Karpas-422 (cell line): Measurements from ENCODE around the gene FAM210B. TPM values are rescaled to one million over a fixed set of nuclear protein-coding genes. Genes with fewer than 3 reads are reported as not detected.

Source experiments
- DNase-seq: peaks from one replicate; pipeline ENCODE4 v3.0.0-alpha.2; 2015
- H2AFZ ChIP-seq: fragments of 200-600 bp; sonication (generic); 2 replicates; pipeline ENCODE4 v1.6.1; 2014; ENCODE audit warnings: antibody characterized with exemption, low read length, mixed read lengths
- H3K27ac ChIP-seq: fragments of 200-600 bp; sonication (generic); 2 replicates; pipeline ENCODE4 v1.5.1; 2014; ENCODE audit warnings: mild to moderate bottlenecking, low read length, moderate library complexity
- H3K27me3 ChIP-seq: fragments of 200-600 bp; sonication (generic); 2 replicates; pipeline ENCODE4 v1.6.1; 2014; ENCODE audit warnings: low read length, mixed read lengths
- H3K36me3 ChIP-seq: fragments of 200-600 bp; sonication (generic); 2 replicates; pipeline ENCODE4 v1.6.1; 2014; ENCODE audit warnings: low read length, mixed read lengths; ENCODE audit not compliant: insufficient read depth
- H3K4me1 ChIP-seq: fragments of 200-600 bp; sonication (generic); 2 replicates; pipeline ENCODE4 v1.6.1; 2014; ENCODE audit warnings: mild to moderate bottlenecking, low read length, mixed read lengths
- H3K4me2 ChIP-seq: fragments of 200-600 bp; sonication (generic); 2 replicates; pipeline ENCODE4 v1.6.1; 2014; ENCODE audit warnings: low read length, low read depth, mild to moderate bottlenecking; ENCODE audit not compliant: poor library complexity, severe bottlenecking
- H3K4me3 ChIP-seq: fragments of 200-600 bp; sonication (generic); 2 replicates; pipeline ENCODE4 v1.5.1; 2014; ENCODE audit warnings: mild to moderate bottlenecking, antibody characterized with exemption, low read length, mixed read lengths
- H3K79me2 ChIP-seq: fragments of 200-600 bp; sonication (generic); 2 replicates; pipeline ENCODE4 v1.6.1; 2014; ENCODE audit warnings: mild to moderate bottlenecking, low read length, mixed read lengths
- H3K9ac ChIP-seq: fragments of 200-600 bp; sonication (generic); 2 replicates; pipeline ENCODE4 v1.6.0; 2014; ENCODE audit warnings: low read length
- H3K9me2 ChIP-seq: fragments of 200-600 bp; sonication (generic), shearing (Covaris generic); replicated peaks from 2 replicates; pipeline ENCODE4 v1.6.0; 2014; ENCODE audit warnings: mild to moderate bottlenecking, low read length, moderate library complexity; ENCODE audit not compliant: insufficient read depth
- H3K9me3 ChIP-seq: fragments of 300-700, 200-600 bp; sonication (generic); 2 replicates; pipeline ENCODE4 v1.6.1; 2014; ENCODE audit warnings: low read length, mixed read lengths
- H4K20me1 ChIP-seq: fragments of 200-600 bp; sonication (generic); 2 replicates; pipeline ENCODE4 v1.6.1; 2014; ENCODE audit warnings: mild to moderate bottlenecking, antibody characterized with exemption, low read length, low read depth; ENCODE audit not compliant: insufficient read depth
- total RNA-seq: library from RNA; depleted of rRNA; stranded (reverse); fragments of >200 nt; shearing (Covaris generic); gene quantifications from 2 replicates; pipeline ENCODE4 v1.2.3, GENCODE V29; 2014; ENCODE audit warnings: low replicate concordance

The FAM210B gene
- total RNA-seq, 1 experiment from 2014 or later: not detected

GRCh38 chr20:56352345-56353055 lies 6.3 kb upstream of the FAM210B start:
- Histone ChIP-seq H3K36me3 (no peaks in the 10 kb centered on the region), H3K4me1 (peaks cover 4% of the 10 kb centered on the region), H2AFZ (no peak overlapping the region), H3K27me3 (no peaks in the 10 kb centered on the region), H3K9ac (no peak overlapping the region), H4K20me1 (no peaks in the 10 kb centered on the region), H3K9me2 (no peaks in the 10 kb centered on the region), H3K4me3 (no peak overlapping the region), H3K9me3 (no peaks in the 10 kb centered on the region), H3K27ac (no peak overlapping the region), H3K4me2 (no peak overlapping the region), H3K79me2 (no peaks in the 10 kb centered on the region)
- no peak for DNase-seq

DNA sequence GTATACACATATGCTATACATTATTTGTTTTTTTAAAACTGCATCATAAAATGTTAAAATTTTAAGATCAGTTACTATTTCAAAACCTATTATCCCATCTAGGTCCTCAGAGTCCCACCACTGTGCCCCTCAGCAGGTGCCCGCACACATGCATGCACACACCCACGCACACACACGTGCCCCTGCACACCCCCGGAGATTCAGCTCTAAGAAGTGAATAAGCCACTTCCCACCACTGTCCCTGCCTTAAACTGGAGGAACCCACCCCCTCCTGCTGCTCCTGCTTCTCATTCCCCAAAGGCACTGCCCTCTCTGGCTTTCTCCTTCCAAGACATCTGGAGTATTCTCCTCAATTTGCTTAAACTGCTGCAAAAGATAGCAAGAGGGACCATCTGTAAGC lies 5.4 kb upstream of the FAM210B start:
- Histone ChIP-seq H4K20me1 (no peaks in the 10 kb centered on the region), H3K4me2 (no peak overlapping the region), H3K9me2 (no peaks in the 10 kb centered on the region), H3K4me3 (no peak overlapping the region), H3K27ac (no peak overlapping the region), H3K79me2 (no peaks in the 10 kb centered on the region), H3K9ac (no peak overlapping the region), H3K9me3 (no peaks in the 10 kb centered on the region), H3K4me1 (peaks cover 4% of the 10 kb centered on the region), H3K27me3 (no peaks in the 10 kb centered on the region), H2AFZ (no peak overlapping the region), H3K36me3 (no peaks in the 10 kb centered on the region)
- DNase-seq: no peak

- H3K4me3 ChIP-seq: no peak overlapping the region
- no peaks in the 10 kb centered on the region for H3K9me2 ChIP-seq
- no peak overlapping the region for H2AFZ ChIP-seq
- H3K4me1 ChIP-seq: peaks cover 4% of the 10 kb centered on the region
- H3K36me3 ChIP-seq: no peaks in the 10 kb centered on the region
- no peak overlapping the region for H3K27ac ChIP-seq
- no peak overlapping the region for H3K9ac ChIP-seq
- no peaks in the 10 kb centered on the region for H3K27me3 ChIP-seq
- H4K20me1 ChIP-seq: 0 out of 2 replicates have a peak, but pooled peaks cover 3% of the 10 kb centered on the region
- no peaks in the 10 kb centered on the region for H3K79me2 ChIP-seq
- no peak overlapping the region for H3K4me2 ChIP-seq
- DNase-seq: no peak
- H3K9me3 ChIP-seq: no peaks in the 10 kb centered on the region
Observed at GRCh38 chr20:56358070-56358469, 704 bp upstream of the FAM210B start.

DNA sequence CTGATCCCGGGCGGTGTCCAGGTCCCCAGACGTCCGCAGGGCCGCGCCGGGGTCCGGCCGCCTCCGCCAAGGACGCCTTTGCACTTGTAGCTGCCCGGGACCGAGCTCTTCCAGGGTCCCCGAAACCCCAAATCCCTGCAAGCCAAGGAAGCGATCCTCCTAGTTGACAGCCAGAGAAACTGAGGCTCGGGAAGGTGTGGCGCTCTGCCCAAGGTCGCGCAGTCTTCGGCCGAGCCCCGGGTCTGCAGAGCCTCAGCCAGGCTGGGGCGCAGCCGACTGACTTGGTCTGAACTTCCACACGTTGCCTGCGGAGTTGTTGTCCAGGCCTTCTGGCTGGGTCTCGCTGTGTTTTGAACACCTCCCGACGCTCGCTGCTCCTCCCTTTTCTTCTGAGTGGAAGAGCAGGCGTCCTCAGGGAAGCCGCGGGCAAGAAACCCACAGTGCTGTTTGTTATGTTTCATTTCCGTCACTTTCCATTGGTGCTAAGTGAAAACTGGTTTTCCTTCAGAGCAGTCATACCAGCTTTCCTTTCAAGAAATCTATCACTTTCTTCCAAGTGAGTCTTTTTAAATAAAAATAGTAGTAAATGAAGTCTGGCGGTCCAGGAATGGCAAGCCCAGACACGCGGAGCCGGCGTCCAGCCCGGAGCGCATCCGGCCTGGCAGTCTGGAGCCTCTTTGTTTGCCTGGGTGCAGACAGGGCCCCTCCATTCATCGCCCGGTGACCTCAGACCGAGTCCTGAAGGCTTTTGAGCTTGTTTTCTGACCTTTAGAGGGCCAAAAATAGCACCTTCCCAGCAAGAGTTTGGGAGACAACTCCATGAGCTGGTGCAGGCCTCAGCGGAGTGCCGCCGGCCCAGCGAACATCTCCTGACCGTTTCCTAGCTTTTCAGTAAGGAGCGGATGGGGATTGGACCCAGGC lies 698 bp downstream of the FAM210B start:
- no peak overlapping the region for H3K9ac ChIP-seq
- no peak overlapping the region for H3K4me3 ChIP-seq
- H3K27ac ChIP-seq: no peak overlapping the region
- H3K4me2 ChIP-seq: no peak overlapping the region
- H3K9me2 ChIP-seq: no peaks in the 10 kb centered on the region
- no peaks in the 10 kb centered on the region for H3K36me3 ChIP-seq
- no peaks in the 10 kb centered on the region for H3K27me3 ChIP-seq
- H2AFZ ChIP-seq: no peak overlapping the region
- H4K20me1 ChIP-seq: 0 out of 2 replicates have a peak, but pooled peaks cover 3% of the 10 kb centered on the region
- H3K4me1 ChIP-seq: no peaks in the 10 kb centered on the region
- no peak for DNase-seq
- no peaks in the 10 kb centered on the region for H3K79me2 ChIP-seq
- no peaks in the 10 kb centered on the region for H3K9me3 ChIP-seq

- Histone ChIP-seq H3K9ac (no peak overlapping the region), H3K36me3 (no peaks in the 10 kb centered on the region), H3K4me1 (no peaks in the 10 kb centered on the region), H3K27ac (no peak overlapping the region), H3K9me2 (no peaks in the 10 kb centered on the region), H3K27me3 (no peaks in the 10 kb centered on the region), H3K4me3 (no peak overlapping the region), H3K9me3 (no peaks in the 10 kb centered on the region), H3K79me2 (no peaks in the 10 kb centered on the region), H4K20me1 (0 out of 2 replicates have a peak, but pooled peaks cover 3% of the 10 kb centered on the region), H3K4me2 (no peak overlapping the region), H2AFZ (no peak overlapping the region)
- no peak for DNase-seq
Observed at GRCh38 chr20:56360133-56360907, 1.5 kb downstream of the FAM210B start.

GRCh38 chr20:56360908-56361205 lies 2.1 kb downstream of the FAM210B start:
- Histone ChIP-seq H3K79me2 (no peaks in the 10 kb centered on the region), H3K9me2 (no peaks in the 10 kb centered on the region), H3K27ac (no peak overlapping the region), H3K4me1 (no peaks in the 10 kb centered on the region), H3K36me3 (no peaks in the 10 kb centered on the region), H3K4me3 (no peak overlapping the region), H3K9me3 (no peaks in the 10 kb centered on the region), H2AFZ (no peak overlapping the region), H3K4me2 (no peak overlapping the region), H3K9ac (no peak overlapping the region), H3K27me3 (no peaks in the 10 kb centered on the region), H4K20me1 (0 out of 2 replicates have a peak, but pooled peaks cover 3% of the 10 kb centered on the region)
- no peak for DNase-seq

- Histone ChIP-seq H3K9ac (no peak overlapping the region), H3K27me3 (no peaks in the 10 kb centered on the region), H3K4me1 (no peaks in the 10 kb centered on the region), H3K4me3 (no peak overlapping the region), H3K79me2 (no peaks in the 10 kb centered on the region), H3K9me2 (no peaks in the 10 kb centered on the region), H2AFZ (no peak overlapping the region), H3K9me3 (no peaks in the 10 kb centered on the region), H3K36me3 (no peaks in the 10 kb centered on the region), H3K27ac (no peak overlapping the region), H4K20me1 (0 out of 2 replicates have a peak, but pooled peaks cover 3% of the 10 kb centered on the region), H3K4me2 (no peak overlapping the region)
- no peak for DNase-seq
Observed at GRCh38 chr20:56361900-56362299, 3.1 kb downstream of the FAM210B start.
